Right atrium auricular region (tissue), 2 donors: ENCODE results near the gene PAMR1. TPM values are rescaled to one million over a fixed set of nuclear protein-coding genes. Genes with fewer than 3 reads are reported as not detected.
A peak's percentile ranks its signal among the peaks of the same experiment; 100 is the strongest.

ENCODE experiments used
- DNase-seq: peaks from one replicate; pipeline ENCODE4 v3.0.0-alpha.2; 2019; ENCODE audit warnings: low spot score
- H3K27ac ChIP-seq, 2 donors: fragments of 200-600 bp; sonication (generic); 1 replicate in 1 of 2; 2 replicates in 1 of 2; pipeline ENCODE4 v1.5.1; 2016 to 2019
- H3K27me3 ChIP-seq, 2 donors: fragments of 200-600 bp; sonication (generic); one replicate each; pipeline versions ENCODE4 v1.5.1 to v1.6.0; 2017 to 2019
- H3K36me3 ChIP-seq: fragments of 200-600 bp; sonication (generic); one replicate; pipeline ENCODE4 v1.5.1; 2016
- H3K4me1 ChIP-seq, 2 donors: fragments of 200-600 bp; sonication (generic); one replicate each; pipeline versions ENCODE4 v1.5.1 to v1.6.0; 2017 to 2019
- H3K4me3 ChIP-seq, 2 donors: fragments of 200-600 bp; sonication (generic); 1 replicate in 1 of 2; 2 replicates in 1 of 2; pipeline ENCODE4 v1.5.1; 2017 to 2019; ENCODE audit warnings: mild to moderate bottlenecking in 1 of 2, moderate library complexity in 1 of 2
- H3K9me3 ChIP-seq, 2 donors: fragments of 200-600 bp; sonication (generic); one replicate each; pipeline ENCODE4 v1.5.1; 2019
- CTCF ChIP-seq, 2 donors: fragments of 200-600 bp; sonication (generic); IDR thresholded peaks; one replicate each; pipeline ENCODE4 v1.5.1; 2019; ENCODE audit warnings: antibody characterized with exemption in 2 of 2
- total RNA-seq, 2 donors: library from RNA; depleted of rRNA; stranded (reverse); fragments of >200 nt; gene quantifications; one replicate each; pipeline ENCODE4 v1.1.0, GENCODE V29; 2016

Gene PAMR1
- total RNA-seq, 2 donors from 2014 or later = 8.6 to 15.3 TPM

- no peaks in the 10 kb centered on the region for H3K27me3 ChIP-seq
- peak overlapping the region in 1 of 2 donors; percentile 64 for H3K27ac ChIP-seq
- DNase-seq = peak; percentile 77
- no peak overlapping the region for H3K4me3 ChIP-seq
- H3K36me3 ChIP-seq = no peaks in the 10 kb centered on the region
- peaks cover 0 to 6% of the 10 kb centered on the region in 2 donors for H3K4me1 ChIP-seq
- no peaks in the 10 kb centered on the region for H3K9me3 ChIP-seq
- no peak for TF ChIP-seq CTCF (IDR thresholded peaks at IDR 0.05)
Observed at GRCh38 chr11:35541621-35542375, 16.4 kb upstream of the PAMR1 start.

GRCh38 chr11:35540526-35540925 is 15.1 kb upstream of the PAMR1 start:
- Histone ChIP-seq H3K36me3 (no peaks in the 10 kb centered on the region), H3K4me3 (no peak overlapping the region), H3K9me3 (no peaks in the 10 kb centered on the region), H3K4me1 (peaks cover 0 to 6% of the 10 kb centered on the region in 2 donors), H3K27me3 (no peaks in the 10 kb centered on the region), H3K27ac (peak overlapping the region in 1 of 2 donors; percentile 64)
- no peak for TF ChIP-seq CTCF (IDR thresholded peaks at IDR 0.05)
- DNase-seq = no peak

GRCh38 chr11:35539781-35540281 is 14.4 kb upstream of the PAMR1 start:
- DNase-seq = peak; percentile 84
- Histone ChIP-seq H3K4me1 (peaks cover 0 to 6% of the 10 kb centered on the region in 2 donors), H3K27ac (peak overlapping the region in 1 of 2 donors; percentile 64), H3K4me3 (no peak overlapping the region), H3K27me3 (no peaks in the 10 kb centered on the region), H3K36me3 (no peaks in the 10 kb centered on the region), H3K9me3 (no peaks in the 10 kb centered on the region)
- TF ChIP-seq CTCF (IDR thresholded peaks at IDR 0.05) = no peak

- no peak for TF ChIP-seq CTCF (IDR thresholded peaks at IDR 0.05)
- H3K27me3 ChIP-seq = no peaks in the 10 kb centered on the region
- H3K4me1 ChIP-seq = peaks cover 0 to 6% of the 10 kb centered on the region in 2 donors
- no peak overlapping the region for H3K4me3 ChIP-seq
- no peaks in the 10 kb centered on the region for H3K9me3 ChIP-seq
- peak overlapping the region in 1 of 2 donors; percentile 64 for H3K27ac ChIP-seq
- no peaks in the 10 kb centered on the region for H3K36me3 ChIP-seq
- no peak for DNase-seq
Observed at GRCh38 chr11:35539256-35539655, 13.8 kb upstream of the PAMR1 start.

GRCh38 chr11:35536470-35536869 is 11.1 kb upstream of the PAMR1 start:
- Histone ChIP-seq H3K27me3 (no peaks in the 10 kb centered on the region), H3K27ac (no peak overlapping the region), H3K4me3 (no peak overlapping the region), H3K9me3 (no peaks in the 10 kb centered on the region), H3K4me1 (peaks cover 0 to 6% of the 10 kb centered on the region in 2 donors), H3K36me3 (no peaks in the 10 kb centered on the region)
- no peak for DNase-seq
- TF ChIP-seq CTCF (IDR thresholded peaks at IDR 0.05) = no peak
